ENCODE results near the gene ALMS1.

DNA sequence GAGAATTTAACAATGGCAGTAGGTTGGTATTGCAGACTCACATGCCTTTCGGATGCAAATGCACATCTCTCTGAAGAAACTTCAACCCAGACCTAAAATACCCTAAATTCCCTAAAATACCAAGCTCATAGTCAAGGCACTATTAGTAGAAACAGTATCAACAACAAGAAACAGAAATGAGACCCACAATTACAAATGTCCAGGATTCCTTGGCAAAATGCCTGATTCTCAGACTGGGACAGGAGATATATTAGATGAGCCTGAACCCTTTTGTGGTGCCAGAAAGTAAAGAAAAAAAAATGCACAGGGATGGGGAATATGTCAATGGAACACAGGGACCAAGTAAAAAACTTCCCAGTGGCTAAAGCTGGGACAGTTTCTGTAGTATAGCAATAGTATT lies 179.3 kb downstream of the ALMS1 start:
- TF ChIP-seq, protein P1, sequence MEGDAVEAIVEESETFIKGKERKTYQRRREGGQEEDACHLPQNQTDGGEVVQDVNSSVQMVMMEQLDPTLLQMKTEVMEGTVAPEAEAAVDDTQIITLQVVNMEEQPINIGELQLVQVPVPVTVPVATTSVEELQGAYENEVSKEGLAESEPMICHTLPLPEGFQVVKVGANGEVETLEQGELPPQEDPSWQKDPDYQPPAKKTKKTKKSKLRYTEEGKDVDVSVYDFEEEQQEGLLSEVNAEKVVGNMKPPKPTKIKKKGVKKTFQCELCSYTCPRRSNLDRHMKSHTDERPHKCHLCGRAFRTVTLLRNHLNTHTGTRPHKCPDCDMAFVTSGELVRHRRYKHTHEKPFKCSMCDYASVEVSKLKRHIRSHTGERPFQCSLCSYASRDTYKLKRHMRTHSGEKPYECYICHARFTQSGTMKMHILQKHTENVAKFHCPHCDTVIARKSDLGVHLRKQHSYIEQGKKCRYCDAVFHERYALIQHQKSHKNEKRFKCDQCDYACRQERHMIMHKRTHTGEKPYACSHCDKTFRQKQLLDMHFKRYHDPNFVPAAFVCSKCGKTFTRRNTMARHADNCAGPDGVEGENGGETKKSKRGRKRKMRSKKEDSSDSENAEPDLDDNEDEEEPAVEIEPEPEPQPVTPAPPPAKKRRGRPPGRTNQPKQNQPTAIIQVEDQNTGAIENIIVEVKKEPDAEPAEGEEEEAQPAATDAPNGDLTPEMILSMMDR (IDR thresholded peaks at IDR 0.05; ENCODE audit: low read depth, low read length, poor library complexity, severe bottlenecking): no peak
- no peak for TF ChIP-seq EZH2phosphoT487 (IDR thresholded peaks at IDR 0.05; ENCODE audit: borderline replicate concordance, low read length)

Measured in DOHH2 (cell line).